HG02763 (cell line): Measurements from ENCODE around the gene GOLGA6L2.
"Not testable (repeated sequence)": the region's sequence is repeated elsewhere in the genome, so short reads cannot be mapped to it uniquely, and the experiment has no call there.

Experiments used
- ATAC-seq: cut with Tn5 transposase; IDR thresholded peaks from one replicate; pipeline ENCODE4 v1.9.1; 2021; ENCODE audit warnings: mild to moderate bottlenecking, moderate library complexity; ENCODE audit not compliant: unreplicated experiment

GOLGA6L2 gene

DNA sequence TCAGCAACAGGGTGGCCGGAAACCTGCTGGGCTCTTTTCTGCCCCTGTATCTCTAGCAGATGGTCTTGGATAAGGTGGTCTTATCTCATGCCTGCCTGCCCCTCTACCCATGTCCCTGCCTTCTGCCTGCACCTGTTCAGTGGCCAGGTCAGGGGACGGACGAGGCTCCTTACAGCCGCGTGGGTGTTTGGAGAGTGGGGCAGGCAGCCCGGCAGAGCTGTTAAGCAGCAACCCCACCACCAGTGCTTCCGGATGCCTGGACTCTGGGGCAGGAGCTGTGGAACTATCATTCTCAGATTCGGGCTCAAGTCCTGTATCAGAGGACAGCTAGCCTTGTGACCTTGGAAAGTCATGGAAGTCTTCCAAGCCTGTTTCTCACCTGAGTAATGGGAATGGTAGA is 21.7 kb downstream of the GOLGA6L2 start:
- ATAC-seq: not testable (repeated sequence)

DNA sequence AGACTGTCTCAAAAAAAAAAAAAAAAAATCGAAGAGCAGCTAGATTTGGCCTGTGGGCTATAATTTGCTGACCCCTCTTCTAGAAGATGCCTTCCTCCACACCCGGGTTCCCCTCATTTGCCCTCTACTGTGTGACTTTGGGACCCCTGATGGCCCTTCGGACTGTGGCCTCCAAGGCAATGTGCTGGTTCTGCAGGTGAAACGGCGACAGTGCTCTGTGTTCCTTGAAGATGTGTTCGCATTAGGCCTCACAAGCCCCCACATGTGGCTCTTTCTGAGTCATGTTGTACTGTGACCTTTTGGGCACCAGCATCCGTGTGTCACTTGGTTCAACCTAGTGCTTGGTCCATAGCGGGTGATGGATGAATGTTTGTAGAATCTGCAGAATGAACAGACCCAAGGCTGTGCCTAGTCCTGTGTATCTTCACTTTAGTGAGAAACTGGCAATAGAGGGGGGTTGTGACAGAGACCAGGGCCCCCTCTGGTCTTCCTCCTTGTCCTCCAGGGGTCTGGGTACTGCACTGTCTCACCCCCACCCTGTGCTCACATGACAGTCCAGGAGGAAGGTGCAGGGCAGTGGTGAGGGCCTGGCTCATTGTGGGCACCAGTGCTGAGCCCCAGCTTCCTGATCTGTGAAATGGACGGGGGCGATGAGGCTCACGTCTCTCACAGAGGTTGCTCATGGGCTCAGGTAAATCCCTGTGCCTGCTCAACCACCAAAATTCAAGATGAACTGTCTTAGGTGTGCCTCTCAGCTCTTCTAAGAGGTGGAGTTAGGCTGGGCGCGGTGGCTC is 22.7 kb downstream of the GOLGA6L2 start:
- no peak for ATAC-seq

DNA sequence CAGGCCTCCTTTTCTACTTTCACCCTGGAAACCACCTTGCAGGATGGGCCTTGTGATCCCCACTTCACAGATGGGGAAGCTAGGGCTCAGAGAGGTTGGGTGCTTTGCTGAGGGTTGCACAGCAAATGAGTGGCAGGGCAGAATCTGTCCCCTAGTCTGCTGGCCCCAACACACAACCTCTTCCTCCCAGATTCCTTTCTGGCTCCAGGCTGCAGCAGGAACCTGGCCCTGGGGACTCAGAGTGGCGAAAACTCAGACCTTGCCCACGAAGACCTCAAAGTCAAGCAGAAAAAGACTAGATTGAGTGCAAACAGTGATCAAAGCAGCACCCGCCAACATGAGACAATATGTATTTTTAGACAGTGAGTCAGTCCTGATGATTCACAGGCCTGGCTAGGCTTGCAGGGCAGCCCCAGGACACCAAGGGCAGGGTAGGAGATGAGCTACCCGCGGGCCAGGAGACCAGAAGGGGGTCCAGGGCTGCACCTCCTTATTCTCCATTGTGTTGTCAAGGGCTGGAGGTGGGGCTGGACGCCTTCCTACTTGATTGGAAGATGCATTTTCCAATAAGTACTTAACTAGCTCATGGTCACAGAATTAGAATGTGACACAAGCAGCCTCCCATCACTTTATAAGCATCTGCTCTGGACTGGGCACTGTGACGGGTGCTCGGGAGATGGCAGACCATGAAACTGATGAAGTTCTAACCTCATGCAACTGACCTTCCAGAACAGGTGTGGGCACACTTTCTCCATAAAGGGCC is 23.9 kb downstream of the GOLGA6L2 start:
- no peak for ATAC-seq

DNA sequence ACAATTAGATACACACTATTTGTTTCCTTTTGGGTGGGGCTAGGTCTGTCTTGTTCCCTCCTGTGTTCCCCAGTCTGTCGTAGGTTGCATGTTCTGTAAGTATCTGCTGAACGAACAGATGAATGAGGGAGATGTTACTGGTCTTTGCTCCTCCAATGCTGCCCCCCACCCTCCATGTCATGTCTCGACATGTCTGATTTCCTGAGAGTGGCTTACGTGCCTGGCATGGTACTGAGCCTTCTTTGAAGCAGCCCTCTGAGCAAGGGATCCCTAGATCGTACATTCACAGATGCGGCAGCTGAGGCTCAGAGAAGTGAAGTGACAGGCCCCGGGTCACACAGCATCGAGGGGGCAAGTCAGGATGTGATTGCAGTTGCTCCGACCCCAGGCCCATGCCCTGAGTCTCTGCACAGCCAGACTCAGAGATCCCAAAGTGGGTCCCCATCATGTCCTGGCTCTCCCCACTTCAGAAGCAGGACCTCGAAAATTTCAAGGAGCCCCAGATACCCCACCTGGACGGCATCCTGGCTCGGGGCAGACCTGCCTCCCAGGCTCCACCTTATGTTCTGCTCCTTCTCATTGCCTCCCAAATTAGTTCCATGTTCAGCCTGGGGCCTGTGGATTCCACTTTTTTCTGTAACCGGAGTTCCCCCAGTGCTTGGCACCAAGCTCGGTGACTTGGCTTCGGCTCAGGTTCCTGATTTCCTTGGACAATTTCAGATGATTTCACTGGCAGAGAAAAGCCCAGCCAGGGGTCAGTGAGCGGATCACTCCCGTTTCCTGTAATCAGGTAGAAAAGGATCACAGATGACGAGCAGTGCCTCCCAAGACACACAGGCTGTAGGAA is 24.7 kb downstream of the GOLGA6L2 start:
- ATAC-seq: no peak

DNA sequence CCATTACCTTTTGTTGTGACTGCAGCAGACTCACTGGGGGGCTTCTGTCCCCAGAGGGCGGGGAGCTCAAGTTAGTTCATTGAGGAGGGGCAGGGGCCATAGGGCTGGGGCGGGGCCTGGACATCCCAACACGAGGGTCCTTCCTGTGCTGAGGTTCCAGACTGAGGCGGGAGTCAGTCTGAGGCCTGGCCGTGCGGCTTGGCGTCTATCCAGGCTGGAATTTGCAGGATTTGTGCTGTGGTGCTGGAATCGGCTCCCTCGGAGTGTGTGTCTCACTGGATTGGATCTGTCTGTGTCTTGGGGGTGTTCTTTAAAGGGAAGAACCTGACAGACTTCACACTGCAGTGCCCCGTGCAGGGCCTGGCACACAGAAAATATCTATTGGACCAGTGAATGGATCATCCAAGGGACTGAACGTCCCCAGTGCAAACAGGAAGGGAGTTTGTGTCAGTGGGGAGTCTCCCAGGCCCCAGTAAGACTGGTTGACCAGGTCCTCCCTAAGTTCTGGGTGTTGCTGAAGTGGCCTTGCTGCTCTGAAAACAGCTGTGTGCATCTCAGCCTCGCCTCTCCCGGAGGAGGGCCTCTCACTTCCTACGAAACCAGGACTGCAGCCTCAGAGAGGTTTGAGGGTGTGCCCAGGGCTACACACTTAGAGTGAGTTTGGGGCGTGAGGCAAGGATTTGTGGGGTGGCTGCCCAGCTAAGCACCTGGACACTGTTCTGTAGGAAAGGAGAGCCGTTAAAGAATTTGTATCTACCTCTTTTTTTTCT is 26.1 kb downstream of the GOLGA6L2 start:
- ATAC-seq: no peak

DNA sequence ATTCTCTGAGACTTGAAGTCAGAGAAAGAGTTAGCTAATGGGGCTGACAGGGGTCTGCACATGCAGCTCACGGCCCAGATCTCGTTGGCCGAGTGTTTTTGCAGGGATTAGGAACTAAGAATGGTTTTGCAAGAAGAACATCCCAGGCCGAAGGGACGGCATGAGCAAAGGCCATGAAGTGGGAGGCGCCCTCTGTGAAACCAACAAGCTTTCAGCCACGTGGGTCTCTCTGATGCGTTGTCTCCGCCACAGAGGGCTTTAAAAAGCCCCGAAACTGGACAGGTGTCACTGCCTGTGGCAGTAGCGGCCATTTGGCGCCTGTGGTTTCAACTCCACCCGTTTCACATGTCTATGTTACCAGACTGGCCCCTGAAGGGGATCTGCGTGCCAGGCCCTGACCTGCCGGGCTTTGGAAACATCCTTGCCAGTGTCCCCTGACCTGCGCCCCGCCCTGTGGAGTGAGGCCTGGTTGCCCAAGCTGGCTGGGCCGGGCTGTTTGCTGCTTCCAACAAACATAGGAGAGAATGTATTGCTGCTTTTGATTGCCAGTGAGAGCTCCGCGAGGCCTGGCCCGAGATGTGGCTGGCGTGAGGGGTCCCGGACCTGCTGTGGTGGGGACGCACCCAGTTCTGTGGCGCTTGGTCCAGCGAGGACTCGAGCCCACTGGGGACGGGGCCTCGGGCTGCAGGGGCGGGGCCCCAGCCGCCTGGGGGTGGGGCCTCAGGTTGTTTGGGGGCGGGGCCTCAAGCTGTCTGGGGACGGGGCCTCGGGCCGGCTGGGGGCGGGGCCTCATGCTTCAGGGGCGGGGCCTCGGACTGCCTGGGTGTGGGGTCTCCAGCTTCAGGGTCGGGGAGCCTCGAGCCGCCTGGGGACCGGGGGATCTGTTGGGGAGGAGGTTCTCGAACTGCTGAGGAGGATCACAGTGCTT is 30.4 kb downstream of the GOLGA6L2 start:
- no peak for ATAC-seq

DNA sequence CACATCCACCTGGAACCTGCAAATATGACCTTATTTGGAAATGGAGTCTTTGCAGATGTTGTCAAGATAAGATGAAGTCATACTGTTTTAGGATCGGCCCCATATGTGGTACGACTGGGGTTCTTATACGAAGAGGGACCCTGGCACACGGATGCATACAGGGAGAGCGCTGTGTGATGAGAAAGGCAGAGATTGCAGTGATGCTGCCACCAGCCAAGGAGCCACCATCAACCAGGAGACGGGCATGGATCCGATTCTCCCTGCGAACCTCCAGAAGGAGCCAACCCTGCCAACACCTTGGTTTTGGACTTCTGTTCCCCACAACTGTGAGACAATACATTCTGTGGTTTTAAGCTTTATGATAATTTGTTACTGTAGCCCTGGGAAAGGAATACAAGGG is 31.2 kb downstream of the GOLGA6L2 start:
- ATAC-seq: not testable (repeated sequence)

DNA sequence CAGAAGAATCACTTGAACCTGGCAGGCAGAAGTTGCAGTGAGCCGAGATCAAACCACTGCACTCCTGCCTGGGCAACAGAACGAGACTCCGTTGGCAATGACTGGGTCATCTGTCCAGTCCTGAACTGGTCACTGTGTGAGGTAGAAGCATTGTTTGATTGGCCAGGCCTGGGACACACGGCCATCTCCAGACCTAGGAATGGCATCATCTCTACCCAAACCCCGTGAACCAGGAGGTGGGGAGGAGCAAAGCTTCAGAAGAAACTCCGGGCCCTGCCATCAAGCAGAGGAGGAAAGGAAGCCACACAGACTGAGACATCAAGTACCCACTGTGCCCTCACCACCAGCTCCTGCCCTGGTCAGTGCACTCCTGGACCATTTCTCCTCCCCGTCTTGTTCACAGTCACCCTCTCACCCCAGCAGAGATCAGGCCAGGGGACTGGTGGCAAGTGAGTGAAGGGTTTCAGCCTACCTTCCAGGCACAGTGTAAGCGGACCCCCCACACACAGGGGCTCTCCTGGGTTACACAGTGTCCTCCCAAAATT is 31.6 kb downstream of the GOLGA6L2 start:
- ATAC-seq: no peak

DNA sequence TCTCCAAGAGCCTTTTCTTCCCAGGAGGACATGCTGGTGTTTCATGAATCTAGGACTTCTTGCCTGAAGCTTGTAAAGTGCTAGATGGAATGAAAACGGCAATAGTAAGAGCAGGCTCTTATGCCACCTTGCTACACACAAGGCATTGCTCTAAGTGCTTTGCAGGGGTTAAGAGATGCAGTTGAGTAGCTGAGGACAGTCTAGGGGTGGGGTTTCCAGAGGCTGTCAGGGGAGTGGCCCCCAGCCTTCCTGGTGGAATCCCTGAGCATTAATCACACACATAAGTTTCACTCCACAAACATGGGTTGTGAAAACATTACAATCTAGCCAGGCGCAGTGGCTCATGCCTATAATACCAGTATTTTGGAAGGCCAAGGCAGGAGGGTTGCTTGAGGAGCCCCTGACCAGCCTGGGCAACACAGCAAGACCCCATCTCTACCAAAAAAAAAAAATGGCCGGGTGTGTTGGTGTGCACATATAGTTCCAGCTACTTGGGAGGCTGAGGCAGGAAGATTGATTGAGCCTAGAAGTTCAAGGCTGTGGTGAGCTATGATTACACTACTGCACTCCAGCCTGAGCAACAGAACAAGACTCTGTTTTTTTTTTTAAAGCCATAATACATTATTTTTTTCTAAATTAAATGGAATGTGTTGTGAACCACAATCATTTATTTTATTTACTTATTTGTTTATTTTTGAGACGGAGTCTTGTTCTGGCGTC is 34.0 kb downstream of the GOLGA6L2 start:
- not testable (repeated sequence) for ATAC-seq

DNA sequence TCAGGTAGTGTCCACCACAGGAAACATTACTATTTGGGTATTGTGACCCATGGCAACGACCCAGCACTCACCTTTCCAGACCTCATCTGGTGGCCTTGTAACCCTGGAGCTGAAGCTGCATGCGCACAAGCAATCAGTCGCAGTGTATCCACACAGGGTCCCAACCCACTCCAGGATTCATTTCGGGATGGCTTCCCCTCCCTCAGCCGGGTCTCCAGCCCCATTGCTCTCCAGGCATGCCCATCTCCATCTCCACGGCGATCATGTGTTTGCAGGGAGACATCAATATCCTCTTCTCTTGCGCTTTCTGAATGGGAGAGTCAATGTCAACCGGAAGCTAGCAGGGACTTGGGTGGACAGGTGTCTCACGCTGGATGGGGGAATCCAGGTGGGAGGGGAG is 35.2 kb downstream of the GOLGA6L2 start:
- ATAC-seq: no peak

DNA sequence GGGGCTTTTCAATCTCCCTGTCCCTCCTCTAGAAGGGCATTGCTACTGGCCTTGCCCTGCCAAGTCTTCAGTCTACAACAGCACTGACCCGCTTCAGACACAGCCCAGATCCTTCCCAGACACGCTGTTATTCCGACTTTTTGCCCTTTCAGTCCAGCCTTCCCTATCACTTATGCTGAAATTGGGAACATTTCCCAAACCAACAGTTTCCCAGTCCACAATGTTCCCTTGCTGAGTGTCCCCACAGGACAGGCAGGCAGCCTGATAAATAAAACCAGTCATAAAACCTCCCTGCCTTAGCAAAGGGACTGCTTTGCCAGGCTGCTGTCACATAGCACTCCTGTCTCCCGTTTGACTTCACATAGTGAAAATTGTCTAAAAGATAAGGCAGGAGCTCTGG is 43.5 kb downstream of the GOLGA6L2 start:
- no peak for ATAC-seq

DNA sequence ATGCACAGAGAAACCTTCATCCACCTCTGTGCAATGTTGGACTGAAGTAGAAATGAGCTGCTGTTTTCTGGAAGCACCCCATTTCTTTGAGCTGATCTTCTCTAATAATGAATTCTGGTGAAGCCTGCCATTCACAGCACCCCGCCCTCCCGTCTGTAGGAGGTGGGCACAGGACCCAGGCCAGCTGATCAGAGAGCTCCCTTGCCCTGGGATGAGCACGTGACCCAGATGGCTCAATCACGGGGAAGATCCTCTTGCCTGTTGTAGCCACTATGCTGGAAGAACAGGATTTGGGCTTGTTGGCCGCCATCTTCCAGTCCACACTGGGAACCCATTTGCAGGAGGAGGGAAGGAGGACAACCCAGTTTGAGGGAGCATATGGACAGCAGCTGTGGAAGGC is 44.5 kb downstream of the GOLGA6L2 start:
- no peak for ATAC-seq

DNA sequence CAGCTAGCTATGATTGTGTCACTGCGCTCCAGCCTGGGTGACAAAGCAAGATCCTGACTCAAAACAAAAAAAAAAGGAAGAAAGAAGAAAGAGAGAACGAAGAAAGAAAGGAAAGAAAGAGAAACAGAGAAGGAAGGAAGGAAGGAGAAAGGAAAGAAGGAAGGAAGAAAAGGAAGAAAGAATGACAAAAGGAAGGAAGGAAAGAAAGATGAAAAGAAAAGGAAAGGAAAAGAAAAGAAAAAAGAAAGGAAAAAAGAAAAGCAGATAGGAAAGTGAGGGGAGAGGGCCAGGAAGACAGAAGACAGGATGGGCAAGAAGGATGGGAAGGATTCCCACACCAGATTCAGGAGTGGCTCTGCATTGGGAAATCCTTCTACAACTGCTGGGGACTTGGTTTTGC is 44.9 kb downstream of the GOLGA6L2 start:
- no peak for ATAC-seq

DNA sequence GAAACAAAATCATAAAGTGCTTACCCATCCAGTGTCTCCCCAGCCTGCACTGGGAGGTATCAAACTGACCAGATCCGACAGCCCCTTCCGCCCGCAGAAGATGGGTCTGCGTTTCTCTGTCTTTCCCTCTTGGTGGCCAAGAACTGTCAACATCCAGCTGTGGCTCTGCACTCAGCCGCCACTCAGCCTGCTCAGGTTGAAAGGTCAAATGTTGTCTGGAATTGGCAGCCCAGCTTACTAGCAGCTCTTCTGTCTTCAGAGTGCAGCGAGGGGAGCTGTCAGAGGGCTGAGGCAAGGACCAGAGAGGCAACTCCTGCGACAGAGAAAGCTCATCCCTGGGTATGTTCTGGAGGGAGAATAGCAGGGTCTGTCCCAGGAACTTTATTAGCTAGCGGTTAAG is 45.4 kb downstream of the GOLGA6L2 start:
- no peak for ATAC-seq

DNA sequence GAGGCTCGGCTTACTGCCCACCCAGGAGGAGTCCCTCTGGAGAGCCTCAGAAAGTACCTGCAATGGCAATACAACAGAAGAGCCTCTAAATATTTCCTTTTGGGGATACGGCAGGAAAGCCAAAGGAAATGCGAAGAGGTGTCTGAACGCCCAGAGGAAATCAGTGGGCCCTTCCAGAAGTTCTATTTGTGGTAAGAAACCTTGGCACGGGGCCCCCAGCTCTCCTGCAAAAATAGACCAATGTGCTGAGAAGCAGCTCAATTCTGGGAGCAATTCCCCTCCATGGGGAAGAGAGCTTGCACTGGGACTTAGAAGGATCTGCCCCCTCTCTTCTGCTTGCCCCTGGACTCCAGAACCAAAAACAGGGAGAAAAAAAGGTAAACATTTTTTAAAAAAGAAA is 47.8 kb downstream of the GOLGA6L2 start:
- not testable (repeated sequence) for ATAC-seq

DNA sequence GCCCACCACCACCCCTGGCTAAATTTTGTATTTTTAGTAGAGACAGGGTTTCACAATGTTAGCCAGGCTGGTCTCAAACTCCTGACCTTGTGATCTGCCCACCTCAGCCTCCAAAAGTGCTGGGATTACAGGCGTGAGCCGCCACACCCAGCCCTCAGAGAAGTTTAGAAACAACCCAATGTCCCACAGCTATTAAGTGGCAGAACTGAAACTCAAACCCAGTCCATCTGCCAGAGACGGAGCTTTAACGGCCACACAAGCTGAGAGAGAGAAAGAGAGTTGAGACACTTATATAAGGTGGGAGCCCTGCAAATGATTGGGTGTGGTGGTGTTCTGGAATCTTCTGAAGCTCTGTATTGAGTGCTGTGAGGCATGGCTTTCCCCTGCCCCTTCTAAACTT is 48.7 kb downstream of the GOLGA6L2 start:
- not testable (repeated sequence) for ATAC-seq

DNA sequence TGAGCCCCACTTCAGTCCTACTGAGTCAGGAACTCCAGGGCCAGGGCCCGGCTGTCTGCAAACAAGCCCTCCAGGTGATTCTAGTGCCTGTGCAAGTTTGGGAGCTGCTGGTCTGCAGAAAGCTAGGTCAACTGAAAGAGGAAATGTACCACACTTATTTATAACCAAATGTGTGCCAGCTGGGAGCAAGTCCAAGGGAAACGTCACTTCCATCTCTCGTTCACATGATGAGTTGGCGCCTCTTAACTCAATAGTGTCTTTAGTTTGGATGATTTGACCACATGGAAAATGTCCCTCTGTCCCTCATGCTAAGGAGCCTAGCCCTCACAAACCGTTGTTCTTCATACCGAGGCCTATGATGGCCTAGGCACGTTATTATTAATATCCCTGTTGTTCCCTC is 49.3 kb downstream of the GOLGA6L2 start:
- ATAC-seq: no peak

DNA sequence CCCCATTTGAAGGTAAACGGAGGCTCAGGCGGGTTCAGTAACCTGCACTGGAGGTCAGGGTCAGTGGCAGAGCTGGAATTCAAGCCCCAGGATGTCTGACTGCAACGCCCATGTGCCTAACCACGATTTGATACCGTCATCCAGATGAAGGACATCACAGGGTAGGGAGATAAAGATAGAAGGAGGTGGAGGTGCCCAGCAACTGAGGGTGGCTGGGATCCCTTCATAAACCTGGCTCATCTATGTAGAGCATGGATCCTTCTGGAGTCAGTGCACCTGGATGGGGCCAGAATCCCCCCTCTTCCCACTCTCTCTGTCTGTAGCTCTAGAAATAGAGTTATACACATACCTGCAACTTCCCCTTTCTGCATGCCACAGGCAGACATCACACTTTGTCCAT is 51.2 kb downstream of the GOLGA6L2 start:
- no peak for ATAC-seq
